Stimulated activated CD4-positive, alpha-beta T cell treated with anti-CD3 and anti-CD28 coated beads, TNF-alpha, amount 100 ng/mL, for 48 hours (primary cell): ENCODE data around the gene LSM10.

Experiments used
- DNase-seq, 3 donors: peaks; one replicate each; pipeline ENCODE4 v3.0.0-alpha.2; 2020; ENCODE audit warnings: low read depth in 3 of 3

The LSM10 gene

DNA sequence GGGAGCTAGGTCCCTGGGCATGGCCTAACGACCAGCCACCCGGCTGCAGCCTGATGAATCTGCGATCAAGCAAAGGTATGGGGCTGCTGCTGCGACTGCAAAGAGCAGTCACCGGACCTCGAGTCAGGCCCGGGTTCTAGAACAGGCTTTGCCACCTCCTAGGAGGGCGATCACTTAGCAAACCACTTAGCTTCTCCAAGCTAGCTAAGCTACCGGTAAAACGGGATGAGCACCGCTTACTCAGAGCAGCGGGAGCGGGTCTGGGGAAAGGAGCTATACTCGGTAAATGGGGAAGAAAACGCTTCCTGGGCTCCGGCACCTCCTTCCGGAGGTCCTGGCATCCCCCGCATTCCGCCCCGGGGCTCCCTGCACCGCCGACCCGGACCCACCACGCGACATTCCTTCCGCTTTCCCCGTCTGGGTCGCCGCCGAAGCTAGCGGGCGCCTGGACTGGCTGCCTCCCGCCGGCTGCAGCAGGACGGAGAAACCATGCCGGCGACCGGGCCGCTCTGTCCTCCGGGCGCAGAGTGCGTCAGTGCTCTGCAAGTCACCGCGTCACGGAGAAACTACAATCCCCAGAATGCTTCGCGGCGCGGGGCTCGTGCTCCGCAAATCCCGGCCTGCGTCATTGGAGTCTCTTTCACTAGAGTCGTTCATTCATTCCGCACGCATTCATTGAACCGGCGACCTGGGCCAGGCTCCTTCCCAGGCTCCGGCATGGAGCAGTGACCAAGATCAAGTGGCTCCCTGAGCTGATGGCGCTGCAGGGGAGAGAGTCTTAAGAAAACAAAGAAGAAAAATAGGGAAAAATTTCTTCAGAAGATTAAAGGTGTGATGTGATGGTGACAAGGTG lies at the start of gene LSM10:
TSS of gene LSM10 (minus strand) at position 531 of the 853 bp plus-strand sequence. CDS start 3,779 bp downstream, outside the sequence.
- DNase-seq, result peak; percentile 84 to 91 (median 89)

DNA sequence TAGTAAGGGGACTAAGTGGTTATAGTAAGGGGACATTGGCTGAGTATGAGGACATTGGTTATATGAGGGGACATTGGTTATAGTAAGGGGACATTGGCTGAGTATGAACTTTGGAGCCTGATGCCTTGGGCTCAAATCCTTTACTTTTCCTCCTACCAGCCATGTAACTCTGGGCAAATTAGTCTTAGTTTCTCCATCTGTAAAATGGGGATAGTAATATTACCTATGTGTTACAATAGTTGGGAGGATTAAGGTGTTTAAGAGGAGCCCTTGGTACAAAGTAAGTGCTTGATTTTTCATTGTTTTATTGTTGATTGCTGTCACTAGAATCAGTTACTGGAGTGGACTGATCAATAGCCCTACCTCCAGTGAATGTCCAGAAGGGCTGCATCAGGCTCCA lies 49.7 kb upstream of the LSM10 start:
- no peak for DNase-seq

DNA sequence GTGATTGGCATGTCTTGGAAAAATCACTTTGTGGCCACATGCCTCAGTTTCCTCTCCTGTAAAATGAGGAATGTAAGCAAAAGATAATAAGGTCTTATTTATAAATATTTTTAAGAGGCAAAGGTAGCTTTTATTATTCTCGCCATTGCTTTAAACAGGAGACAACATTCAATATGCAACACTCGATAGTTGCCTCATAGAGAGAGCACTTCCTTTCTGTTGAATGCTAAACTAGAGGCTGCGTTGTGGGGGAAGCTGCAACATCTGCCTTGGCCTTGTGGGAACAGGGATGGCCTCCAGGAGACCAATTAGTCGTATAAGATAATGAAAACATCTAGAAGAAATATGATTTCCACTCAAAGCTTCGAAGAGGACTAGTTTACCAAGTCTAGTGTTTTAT lies 49.0 kb upstream of the LSM10 start:
- DNase-seq, result no peak

DNA sequence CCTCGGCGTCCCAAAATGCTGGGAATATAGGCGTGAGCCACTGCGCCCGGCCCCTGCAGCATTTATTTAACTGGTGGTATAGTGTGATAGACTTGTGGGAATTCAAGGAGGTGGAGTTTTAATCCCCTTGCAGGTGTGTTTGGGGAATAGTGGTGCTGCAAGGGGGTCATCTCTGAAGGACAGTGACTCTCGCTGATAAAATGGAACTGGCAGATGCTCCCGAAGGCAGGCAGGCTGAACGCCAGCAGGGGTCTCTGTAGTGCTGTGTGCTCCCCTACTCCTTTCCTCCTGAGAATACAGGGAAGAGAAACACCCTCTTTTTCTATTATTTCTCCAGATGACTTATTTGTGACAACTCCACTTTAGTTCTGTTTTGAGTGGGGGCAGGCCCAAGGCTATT lies 48.6 kb upstream of the LSM10 start:
- DNase-seq, result no peak

DNA sequence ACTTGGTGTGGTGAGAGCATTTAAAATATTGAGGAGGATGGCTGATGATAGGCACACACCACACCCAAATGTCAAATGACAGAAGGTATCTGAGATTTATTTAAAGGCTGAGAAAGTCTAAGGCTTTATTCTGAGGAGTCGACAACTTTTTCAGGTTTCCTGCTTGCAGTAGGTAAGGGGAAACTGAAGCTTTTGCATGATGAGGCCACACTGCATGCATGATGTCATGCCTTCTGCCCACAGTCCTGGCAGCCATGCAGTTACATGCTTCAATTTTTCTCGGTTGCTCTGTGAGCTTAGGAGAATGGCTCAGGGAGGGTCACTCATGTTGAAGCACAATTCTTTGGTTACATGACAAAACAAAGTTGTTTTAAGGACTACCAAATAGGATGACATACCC lies 45.6 kb upstream of the LSM10 start:
- no peak for DNase-seq

DNA sequence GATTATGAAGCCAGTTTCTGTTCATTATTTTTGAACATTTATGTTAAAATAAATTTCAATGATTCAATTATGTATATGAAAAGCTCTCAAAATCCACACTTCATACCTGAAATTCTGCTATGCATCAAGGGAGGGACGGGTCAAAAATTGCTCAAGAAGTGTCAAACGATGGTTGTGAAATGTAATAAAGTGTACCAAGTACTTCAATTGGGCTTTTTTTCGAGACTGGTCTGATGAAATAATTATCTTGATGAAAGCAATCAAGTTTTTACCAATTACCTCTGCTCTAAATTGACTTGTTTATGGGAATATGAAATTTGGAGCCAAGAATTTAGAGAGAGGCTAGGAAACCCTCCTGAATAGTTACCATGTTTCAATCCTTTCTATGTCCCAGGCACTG lies 44.6 kb upstream of the LSM10 start:
- no peak for DNase-seq

DNA sequence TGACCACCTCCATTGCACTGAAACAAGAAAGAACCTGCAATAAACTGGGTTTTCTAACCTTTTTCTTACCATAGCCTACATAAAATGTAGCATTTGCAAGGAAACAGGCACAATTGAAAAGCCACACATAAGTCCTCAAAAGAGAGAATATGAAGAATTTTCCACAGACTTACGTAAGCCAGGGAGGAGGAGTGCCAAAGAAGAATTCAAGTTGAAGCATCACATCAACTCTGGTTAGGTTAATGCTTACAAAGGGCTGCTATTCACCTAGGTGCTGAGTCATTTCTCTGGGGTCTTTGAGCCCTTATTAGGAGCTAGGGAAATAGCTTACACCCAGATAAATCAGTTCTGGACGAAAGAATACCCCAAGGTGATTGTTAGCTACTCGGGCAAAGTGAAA lies 42.9 kb upstream of the LSM10 start:
- DNase-seq, result no peak

DNA sequence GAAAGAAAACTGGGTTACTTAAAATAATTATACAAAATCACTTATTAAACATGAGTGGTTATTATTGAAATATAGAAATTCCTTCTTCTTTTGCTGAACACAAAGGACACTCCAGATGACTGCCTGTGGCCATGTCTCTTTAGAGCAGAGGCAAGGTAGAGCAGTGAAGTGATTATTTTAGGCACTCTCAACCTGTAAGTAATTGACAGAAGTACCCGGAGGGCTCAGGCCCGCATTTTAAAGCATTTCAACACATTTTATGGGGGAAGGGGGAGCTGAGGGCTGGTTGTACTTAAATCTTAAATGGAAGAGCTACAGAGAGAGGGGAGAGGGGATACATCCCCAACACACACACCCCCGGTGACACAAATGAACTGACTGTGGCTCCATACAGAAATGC lies 42.3 kb upstream of the LSM10 start:
- DNase-seq, result no peak

DNA sequence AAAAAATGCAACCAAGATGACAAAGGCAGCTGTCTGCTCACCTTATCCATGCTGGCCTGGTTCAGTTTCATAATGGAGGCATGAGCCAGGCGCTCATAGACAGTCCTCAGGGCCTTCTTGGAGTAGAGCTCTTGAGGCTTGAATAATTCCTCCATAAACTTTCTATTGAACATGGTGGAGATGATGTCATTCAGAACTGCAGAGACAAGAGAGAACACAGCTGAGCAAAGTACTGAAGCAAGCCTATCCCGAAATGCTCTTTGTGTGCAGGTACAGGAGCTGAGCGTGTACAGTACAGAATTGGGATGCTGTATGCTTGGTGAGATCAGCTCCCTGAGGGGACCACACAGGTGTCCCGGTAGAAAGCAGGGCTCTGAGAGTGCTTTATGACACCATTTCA lies 41.0 kb upstream of the LSM10 start:
- no peak for DNase-seq

DNA sequence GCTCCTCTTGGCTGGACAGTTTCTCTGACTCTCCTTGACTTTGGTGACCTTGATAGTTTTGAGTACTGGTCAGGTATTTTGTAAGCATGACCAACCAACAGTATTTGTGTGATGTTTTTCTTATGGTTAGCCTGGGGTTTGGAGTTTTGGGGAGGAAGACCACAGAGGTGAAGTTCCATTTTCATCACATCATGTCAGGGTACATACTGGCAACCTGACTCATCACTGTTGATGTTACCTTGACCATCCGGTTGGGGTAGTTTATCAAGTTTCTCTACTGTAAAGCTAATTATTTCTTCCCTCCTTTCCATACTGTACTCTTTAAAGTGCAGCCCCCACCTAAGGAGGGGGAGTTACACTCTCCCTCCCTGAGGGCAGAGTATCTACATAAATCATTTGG lies 39.1 kb upstream of the LSM10 start:
- no peak for DNase-seq

DNA sequence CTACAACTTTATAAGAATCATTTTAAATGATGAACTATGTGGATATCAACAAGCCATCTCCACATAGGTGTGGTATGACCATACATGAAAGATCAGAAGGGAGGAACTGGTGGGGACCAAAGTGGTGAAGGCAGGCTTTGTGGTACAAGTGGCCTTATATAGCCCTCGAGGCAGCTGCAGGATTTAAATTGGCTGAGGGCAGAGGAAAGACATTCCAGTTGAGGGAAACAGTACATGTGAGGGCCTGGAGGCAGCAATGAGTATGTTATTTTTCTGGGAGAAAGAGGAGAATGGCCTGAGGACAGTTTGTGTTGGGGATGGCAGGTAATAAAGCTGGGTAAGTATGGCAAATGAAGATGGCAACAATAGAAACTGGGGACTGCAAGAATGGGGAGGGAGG lies 35.4 kb upstream of the LSM10 start:
- no peak for DNase-seq

DNA sequence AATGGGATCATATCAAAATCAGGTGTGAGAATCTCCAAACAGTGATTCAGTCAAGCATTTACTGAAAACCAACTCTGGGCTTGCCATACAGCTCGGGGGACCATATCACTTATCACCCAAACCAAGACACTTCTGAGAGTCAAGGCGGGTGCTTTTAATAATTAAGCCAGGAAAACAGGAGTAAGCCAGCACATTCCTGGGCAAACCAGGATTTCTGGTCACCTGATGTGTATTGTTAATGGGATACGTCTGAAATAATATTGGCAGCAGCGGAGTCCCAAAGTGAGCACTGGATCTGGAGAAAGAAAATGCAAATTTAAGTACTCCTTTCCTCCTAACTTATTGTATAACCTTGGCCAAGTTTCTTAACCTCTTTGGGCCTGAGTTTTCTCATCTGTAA lies 34.9 kb upstream of the LSM10 start:
- no peak for DNase-seq

DNA sequence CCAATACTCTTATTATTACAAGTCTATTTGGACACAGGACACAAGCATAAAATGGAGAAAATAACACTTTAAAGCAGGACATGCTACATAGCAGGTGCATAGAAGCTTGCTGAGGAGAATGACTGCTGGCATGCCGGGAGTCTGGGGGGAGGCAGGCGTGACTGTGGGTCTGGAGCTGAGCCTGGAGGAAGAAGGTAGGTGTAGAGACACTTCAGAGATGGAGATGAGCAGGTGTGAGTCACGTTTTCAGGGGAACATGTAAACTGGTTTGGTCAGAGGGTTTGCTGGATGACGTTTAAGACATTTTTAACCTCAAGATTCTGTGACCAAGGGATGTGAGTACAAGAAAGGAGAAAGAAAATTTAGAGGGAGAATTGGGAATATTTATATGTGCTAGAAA lies 28.1 kb upstream of the LSM10 start:
- DNase-seq, result no peak

DNA sequence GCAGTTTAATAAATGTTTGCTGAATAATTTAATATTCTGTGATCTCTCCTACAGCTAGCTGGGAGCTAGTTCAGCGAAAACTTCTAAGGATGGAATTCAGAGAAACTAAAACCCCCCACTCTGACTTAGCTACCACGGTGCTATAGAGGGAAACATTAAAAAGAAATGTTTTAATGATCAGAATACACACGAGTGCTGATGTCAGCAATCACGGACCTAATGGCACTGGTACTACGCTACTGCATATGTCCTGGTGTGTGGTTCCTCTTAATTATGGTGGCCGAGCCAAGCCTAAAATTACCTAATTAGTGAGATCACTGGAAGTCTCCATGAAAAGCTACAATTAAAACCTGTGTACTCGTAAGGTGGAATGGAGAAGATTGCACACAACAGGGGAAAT lies 23.9 kb upstream of the LSM10 start:
- DNase-seq, result no peak

DNA sequence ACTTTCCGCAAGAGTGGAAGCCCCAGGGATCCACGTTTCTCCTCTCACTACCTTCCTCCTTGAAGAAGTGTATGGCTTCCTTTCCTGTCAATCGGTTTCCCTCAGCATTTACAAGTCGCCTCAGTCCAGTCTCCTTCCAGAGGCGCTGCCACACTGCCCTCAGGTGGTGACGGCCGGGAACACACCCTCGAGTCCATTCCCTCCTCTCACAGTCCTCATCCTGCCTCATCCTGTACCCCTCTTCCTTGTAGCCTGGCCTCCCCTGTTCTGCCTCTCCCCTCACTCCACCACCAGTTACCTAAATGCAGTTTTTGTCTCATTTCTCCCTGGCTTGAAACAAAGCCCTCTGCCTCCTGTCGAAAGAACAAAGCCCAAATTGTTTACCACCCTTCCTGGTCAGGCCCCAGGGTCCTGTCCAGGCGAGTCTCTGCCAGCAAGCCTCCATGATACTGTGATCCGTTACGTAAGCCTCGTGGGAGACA lies 23.2 kb upstream of the LSM10 start:
- peak; percentile 83 to 85 (median 85) for DNase-seq

DNA sequence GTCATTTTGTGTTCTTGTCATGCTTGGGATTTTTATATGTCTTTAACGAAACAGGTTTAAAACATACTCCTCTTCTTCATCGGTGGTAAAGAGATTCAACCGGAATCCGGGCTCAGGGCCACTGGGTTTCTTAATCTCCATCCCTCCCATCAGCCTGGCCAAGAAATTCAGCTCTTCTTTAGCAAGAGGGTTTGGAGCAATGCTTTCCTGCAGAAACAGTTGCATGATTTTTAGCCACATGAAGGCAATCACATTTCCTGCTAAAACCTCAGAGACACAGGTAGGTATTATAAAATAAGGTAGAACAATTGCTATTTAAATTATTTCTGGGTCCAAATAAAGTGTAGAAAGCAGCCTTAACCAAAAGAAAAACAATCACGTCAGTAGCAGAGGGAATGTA lies 22.7 kb upstream of the LSM10 start:
- no peak for DNase-seq

DNA sequence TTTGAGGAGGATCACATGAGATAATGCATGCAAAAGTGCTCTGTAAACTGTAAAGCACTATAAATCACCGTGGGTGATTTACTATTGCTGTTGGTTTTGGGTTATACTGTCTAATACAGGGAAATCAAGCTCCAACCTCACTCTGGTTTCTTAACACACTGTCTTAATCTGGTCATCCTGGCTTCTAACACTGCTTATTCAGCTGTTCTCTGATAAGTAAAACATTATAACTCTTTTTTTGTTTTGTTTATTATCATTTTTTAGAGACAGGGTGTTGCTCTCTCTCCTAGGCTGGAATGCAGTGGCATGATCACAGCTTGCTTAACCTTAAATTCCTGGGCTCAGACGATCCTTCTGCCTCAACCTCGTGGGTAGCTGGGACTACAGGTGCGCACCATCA lies 21.9 kb upstream of the LSM10 start:
- DNase-seq, result no peak

DNA sequence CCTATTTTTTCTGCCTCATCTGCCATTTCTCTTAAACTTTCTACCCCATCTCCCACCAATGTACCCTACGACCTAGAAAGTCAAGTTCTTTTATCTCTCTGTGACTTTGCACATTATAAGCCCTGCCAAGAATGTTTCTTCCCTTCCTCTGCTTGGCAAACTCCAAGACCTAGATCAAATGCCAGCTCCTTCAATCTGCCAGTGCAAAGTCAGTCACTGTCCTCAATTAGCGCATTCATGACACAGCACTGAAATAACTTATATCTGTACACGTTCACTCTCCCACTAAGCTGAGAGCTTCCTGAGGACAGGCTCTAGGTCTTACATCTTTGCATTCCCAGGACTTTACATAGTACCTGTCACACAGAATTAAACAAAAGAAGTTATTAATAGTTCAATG lies 21.4 kb upstream of the LSM10 start:
- no peak for DNase-seq

DNA sequence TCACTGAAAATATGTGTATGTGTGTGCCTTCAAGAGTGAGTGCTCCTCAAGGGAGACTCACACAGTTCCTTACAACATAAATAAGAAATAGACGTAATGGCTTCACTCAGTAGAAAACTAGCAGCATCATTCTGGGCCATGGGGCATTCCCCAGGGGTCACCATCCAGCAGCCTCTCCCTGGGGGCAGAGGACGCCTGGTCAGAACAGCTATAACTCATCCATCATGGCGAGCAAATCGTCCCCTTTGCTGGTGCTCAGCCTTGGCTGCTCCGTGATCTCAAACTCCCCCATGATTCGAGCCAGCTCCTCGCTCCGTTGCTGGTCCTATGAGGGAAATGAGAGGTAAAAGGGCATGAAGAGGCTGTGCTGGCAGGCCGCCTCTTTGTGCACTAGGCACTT lies 20.2 kb upstream of the LSM10 start:
- DNase-seq, result no peak

DNA sequence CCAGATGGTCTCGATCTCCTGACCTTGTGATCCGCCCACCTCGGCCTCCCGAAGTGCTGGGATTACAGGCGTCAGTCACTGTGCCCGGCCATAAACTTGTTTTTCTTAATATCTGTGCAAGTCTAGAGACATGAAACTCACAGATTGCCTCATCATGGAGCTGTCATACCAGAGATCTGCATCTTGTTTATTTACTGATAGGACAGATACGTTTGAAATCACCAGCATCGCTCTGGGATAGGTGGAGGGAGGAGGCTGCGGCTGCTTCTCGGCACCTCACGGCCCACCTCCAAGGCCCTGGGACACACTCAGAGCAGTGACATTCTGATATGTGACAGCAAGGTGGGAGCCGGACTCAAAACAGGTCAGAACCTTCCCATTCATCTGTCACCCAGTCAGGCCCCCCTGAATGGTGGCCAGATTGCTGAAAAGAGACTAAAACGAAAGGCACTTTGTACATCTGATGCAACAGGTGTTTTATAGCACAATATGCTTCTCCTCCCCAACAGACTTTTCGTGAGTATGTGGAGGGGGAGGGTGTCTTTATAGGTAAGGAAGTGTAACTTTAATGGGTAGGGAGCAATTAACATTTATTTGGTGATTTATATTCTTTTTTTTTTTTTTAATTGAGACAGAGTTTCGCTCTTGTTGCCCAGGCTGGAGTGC lies 18.1 kb upstream of the LSM10 start:
- DNase-seq, result no peak

DNA sequence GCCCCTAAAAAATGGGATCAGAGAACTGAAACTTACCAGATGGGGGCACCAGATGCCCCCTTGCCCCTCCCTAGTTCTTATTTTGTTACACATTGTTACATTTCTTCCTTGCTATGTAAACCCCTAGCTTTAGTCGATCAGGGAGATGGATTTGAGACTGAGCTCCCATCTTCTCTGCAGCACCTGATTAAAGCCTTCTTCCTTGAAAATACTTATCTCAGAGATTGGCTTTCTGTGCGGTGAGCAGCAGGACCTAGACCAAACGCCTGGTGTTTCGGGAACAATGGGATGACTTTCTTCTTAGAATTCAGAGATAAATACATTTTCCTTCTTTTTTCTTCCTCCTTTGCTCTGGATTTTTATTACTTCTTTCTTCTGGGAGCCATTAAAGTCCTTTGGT lies 16.7 kb upstream of the LSM10 start:
- DNase-seq, result no peak

DNA sequence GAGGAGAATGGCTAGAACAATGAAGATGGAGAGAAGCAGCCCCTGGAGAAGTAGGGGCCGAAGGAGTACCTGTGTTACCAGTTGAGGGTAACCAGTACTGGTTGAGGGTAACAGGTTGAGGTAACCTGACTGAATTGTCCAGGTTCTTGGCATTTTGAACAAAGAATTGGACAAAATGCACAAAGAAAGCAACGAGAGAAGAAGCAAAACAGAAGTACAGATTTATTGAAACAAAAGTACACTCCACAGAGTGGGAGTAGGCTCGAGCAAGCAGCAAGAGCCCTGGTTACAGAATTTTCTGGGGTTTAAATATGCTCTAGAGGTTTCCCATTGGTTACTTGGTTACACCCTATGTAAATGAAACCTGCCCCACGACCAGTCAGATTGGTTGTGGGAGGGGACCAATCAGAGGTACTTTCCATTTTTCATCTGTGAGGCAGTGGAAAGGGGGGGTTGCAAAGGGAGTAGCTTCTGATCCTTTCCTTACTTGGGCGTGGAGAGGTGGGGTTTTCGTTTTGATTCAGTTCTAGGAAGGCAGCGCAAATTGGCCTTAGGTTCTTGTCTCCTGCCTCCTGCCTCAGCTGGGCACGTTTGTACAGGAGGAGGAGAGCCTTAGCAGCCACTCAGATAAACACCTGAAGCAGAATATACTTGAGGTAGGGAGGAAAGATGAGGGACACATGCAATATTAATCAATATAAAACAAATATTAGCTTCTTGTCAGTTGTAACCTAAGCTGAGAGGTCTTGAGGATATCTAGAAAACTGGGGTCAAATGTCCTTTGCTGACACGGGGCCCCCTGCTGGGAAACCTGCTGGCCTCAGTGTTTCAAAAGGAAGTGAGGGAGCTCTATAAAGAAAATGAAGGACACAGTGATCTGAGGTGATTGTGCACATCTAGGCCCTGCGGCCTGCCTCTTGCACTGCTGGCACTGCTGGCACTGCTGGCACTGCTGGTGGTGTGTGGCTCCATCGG lies 14.3 kb upstream of the LSM10 start:
- DNase-seq, result peak; percentile 40 to 42 (median 42)
